ENCODE measurements around the gene C16orf90.

- TF ChIP-seq EZH2 (IDR thresholded peaks at IDR 0.05; ENCODE audit: borderline replicate concordance), result no peak
- TF ChIP-seq CTCF (IDR thresholded peaks at IDR 0.05; ENCODE audit: poor library complexity), result no peak
Measured at GRCh38 chr16:3486506-3487215, 8.6 kb downstream of the C16orf90 start.
